NCI-H2227 (cell line): ENCODE measurements around the gene WNT3A.
"Not testable (repeated sequence)": the region's sequence is repeated elsewhere in the genome, so short reads cannot be mapped to it uniquely, and the experiment has no call there.

Experiments
- DNase-seq: peaks from one replicate; lab custom pipeline; 2025; ENCODE audit not compliant: unreplicated experiment; lab: John Stamatoyannopoulos, UW

WNT3A gene

DNA sequence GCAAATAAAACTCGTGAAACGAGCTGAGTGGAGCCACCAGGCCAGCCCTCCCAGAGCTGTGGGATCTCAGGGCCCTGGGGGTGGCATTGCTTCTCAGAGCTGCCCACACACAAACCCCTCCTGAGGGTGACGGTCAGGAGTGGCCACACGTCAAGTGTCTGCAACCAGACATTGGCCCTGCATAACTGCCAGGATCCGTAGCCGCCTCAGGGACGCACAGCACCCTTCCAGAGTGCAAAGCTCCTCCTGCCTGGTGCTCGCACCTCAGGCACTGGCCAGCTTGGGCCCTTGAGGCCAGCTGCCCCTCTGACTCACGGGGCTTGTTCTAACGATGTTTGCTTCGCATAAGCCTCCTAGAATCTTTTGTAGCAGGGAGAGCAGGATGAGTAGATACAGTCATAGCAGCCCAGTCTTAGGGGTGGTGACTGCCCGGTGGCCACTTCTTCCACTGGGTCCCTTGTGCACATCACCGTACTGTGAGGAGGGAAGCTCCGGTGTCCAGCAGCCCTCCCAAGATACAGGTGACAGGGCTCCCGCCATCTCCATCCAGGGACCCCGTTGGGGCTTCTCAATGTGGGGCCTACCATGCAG lies 5.0 kb downstream of the WNT3A start:
- DNase-seq = no peak

DNA sequence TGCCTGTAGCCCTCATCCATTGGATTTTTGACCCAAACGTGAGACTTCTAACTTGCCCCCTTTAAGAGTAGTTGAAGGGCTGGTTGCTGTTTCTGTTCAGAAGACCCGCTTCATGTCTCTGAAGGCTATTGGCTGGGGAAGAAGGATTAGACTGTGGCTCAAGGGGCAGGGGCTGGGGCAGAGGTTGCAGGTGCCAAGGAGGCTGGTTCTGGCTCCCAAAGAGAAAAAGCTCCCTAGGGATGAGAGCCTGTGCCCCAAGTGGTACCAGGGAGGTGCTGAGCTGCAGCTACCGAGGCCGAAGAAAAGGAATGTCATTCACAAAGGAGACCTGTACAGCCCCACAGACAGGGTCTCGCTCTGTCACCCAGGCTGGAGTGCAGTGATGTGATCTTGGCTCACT lies 5.8 kb downstream of the WNT3A start:
- no peak for DNase-seq

DNA sequence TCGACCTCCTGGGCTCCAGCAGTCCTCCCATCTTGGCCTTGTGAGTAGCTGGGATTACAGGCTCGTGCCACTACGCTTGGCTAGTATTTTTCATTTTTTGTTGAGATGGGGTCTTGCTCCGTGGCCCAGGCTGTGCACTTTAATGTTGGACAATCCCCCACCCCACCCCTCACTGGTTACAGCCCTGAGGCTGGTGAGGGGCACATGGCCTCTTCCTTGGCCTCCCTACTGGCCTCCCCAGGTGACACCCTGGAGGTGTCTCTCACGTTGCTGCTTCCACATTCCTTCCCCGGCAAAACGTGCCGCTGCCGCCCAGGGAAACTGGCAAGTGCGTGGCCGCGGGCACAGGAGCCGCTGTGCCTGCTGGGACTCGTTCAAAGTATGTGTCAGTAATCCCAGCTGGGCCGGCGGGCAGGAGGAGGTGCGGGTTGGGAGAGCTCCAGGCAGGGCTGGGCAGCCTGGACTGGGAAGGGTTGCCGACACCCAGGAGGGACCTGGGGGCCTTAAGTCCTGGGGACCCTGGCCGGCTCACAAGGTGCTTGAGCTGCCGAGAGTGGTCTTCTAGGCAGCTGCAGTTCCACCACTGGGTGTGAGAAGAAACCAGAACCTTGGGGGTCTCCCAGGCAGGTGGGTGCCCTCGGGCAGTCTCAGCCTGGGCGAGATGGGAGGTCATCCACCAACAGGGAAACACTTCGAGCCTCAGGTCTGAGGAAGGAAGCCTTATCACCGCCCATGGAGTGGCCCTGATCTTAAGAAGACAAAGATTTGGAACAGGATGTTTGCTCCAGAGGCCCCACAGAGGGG lies 6.5 kb downstream of the WNT3A start:
- no peak for DNase-seq

GRCh38 chr1:228013935-228014930 lies 7.4 kb downstream of the WNT3A start:
- no peak for DNase-seq

DNA sequence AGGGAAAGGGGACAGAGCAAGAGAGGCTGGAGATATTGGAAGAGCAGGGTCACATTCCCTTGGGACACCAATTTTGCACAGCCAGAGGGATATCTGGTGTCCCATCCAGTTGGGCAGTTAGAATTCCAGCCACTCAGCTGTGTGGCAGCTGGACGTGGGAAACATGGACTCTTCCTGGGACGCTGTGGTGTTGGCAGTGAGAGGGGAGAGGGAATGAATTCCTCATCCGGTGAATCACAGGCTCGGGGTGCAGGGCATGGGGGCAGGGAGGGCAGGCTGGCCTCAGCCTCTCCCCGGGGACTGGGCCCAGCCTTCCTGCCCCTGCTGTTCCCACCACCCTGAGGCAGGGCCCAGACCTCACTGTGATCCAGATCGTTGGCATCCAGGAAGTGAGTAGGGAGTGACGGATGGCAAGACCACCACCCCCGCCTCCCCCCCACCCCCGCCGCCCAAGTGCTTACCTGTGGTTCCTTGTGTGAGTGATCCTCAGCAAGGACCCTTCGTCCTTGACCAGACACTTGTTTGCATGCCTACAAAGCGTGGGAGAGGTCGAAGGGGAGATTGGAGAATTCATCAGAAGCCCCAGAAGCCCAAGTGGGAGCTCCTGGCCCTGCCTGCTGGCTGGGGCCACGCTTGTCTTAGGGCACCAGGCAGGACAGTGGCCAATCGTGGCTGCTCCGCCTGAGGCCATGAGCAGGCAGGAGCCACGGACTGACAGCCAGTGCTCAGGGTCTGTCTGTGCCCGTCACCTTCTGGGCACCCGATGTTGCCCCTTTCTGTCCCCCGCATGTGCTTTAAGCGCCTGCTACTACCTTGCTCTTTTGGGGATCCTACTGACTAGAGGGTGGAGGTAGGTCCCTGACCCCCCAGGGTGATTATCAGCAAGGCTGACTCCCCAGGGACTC lies 8.7 kb downstream of the WNT3A start:
- no peak for DNase-seq

DNA sequence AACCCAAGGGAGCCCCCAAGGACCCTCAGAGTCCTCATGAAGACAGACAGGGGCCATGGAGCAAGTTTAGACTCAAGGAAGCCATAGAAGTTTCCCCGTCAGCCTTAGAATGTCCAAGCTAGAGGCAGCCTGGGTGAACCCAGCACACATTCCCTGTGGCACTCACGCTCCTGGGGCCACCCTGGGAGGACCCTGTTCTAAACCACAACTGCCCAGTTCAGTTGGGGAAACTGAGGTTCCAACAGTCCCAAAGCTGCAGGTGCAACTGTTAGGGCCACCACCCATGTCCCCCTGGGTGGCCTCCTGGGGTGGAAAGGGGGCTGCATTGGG lies 9.3 kb downstream of the WNT3A start:
- DNase-seq = no peak

- DNase-seq = no peak
Measured at GRCh38 chr1:228016653-228017355, 10.0 kb downstream of the WNT3A start.

GRCh38 chr1:228017356-228018124 lies 10.7 kb downstream of the WNT3A start:
- no peak for DNase-seq

GRCh38 chr1:228018125-228018398 lies 11.3 kb downstream of the WNT3A start:
- DNase-seq = no peak

DNA sequence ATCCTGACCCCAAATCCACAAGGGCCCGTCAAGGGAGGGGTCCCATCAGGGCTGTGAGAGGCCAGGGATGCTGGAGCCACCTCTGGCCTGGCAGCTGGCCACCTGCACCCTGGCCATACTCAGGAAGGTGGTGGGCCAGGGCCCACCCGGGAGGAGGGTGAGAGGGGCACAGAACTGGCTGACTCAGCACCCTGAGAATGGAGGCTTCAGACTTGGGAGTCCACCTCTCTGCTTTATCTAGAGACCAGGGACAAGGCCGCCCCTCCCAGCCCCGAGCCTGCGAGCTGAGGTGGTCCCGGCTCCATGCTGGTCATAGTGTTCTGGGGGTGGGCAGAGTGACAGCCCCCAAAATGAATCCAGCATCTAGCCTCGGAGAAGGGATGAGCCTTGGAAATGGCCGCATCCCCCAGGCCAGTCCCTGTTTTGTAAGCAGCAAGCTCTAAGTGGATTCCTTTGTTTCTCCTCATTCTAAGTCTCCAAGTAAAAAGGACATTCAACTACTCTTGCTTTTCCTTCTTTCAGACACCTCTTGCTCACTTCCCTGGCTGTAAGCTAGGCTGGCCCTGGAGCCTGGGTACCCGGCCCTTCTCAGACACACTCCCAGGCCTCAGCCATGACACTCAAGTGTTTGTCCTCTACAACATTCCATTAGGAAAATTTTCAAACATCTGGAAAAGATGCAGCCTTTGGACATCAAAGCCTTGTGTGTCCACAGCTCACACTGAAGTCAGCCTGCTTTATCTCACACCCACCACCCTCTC lies 12.3 kb downstream of the WNT3A start:
- DNase-seq = no peak

DNA sequence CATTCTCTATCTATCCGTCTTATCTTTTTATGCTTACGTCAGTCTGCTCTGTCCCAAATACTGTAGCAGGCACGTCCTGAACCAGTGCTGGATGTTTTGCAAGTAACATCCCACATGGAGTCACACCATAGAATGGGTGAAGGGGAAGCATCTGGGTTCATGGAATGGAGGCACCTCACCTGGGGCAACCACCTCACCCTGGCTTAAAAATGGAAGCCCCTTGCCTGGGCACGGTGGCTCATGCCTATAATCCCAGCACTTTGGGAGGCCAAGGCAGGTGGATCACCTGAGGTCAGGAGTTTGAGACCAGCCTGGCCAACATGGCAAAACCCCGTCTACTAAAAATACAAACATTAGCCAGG lies 12.9 kb downstream of the WNT3A start:
- DNase-seq = not testable (repeated sequence)

- no peak for DNase-seq
Measured at GRCh38 chr1:228020686-228021354, 14.0 kb downstream of the WNT3A start.

DNA sequence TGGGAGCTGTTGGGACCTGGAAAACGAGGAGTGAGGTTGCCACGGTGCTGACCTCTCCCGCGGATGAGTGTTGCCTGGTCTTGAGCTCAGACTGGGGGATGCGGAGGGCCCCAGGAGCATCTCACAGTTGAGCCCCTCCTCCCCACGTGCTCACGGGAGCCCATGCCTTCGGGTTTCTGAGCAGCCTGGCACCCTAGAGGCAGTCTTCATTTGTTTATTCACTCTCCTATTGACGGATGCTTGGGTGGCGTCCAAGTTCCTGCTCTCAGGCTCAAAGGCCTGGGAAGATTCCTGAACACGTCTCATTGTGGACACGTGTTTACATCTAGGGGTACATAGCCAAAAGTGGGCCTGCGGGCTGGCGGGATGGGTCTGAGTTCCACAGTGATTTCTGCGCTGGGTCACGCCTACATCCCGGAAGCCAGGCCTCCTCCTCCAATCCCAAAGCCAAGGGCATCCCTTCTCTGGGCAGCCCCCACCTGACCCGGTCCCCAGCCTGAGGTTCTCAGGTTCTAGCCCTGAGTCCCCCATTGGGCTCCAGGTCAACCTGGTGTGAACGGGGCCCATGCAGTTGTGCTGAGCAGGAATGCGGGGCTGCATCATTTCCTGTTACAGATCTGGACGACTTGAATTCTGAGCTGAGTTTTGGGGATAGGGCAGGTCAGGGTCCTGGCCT lies 14.7 kb downstream of the WNT3A start:
- no peak for DNase-seq

GRCh38 chr1:228022571-228023293 lies 15.9 kb downstream of the WNT3A start:
- DNase-seq = no peak

- DNase-seq = no peak
Measured at GRCh38 chr1:228023294-228023639, 16.5 kb downstream of the WNT3A start.

- DNase-seq = no peak
Measured at GRCh38 chr1:228029281-228029680, 22.5 kb downstream of the WNT3A start.

GRCh38 chr1:228030451-228031201 lies 23.8 kb downstream of the WNT3A start:
- DNase-seq = no peak
